Neural progenitor cell (in vitro differentiated cells): Measurements from ENCODE around the gene LDAH. TPM values are rescaled to one million over a fixed set of nuclear protein-coding genes. Genes with fewer than 3 reads are reported as not detected.

ENCODE experiments used
- DNase-seq: peaks from one replicate; pipeline ENCODE4 v3.0.0-alpha.2; 2016; ENCODE audit warnings: low spot score
- H2AFZ ChIP-seq: fragments of 200-600 bp; sonication (generic); replicated peaks from 2 replicates; pipeline ENCODE4 v1.6.1; 2016; ENCODE audit warnings: antibody characterized with exemption
- H3F3A ChIP-seq: fragments of 200-600 bp; sonication (generic); 2 replicates; pipeline ENCODE4 v1.6.1; 2016; ENCODE audit warnings: antibody characterized with exemption, low read depth
- H3K27ac ChIP-seq: fragments of 200-600 bp; sonication (generic); 2 replicates; pipeline ENCODE4 v1.5.1; 2016; ENCODE audit warnings: mild to moderate bottlenecking
- H3K27me3 ChIP-seq: fragments of 200-600 bp; sonication (generic); 2 replicates; pipeline ENCODE4 v1.6.1; 2016; ENCODE audit warnings: mild to moderate bottlenecking, moderate library complexity
- H3K36me3 ChIP-seq: fragments of 200-600 bp; sonication (generic); 2 replicates; pipeline ENCODE4 v1.5.1; 2016
- H3K4me1 ChIP-seq: fragments of 200-600 bp; sonication (generic); 2 replicates; pipeline ENCODE4 v1.6.1; 2016; ENCODE audit warnings: mixed run types
- H3K4me2 ChIP-seq: fragments of 200-600 bp; sonication (generic); 2 replicates; pipeline ENCODE4 v1.6.1; 2016
- H3K4me3 ChIP-seq: fragments of 200-600 bp; sonication (generic); 2 replicates; pipeline ENCODE4 v1.5.1; 2016
- H3K79me2 ChIP-seq: fragments of 200-600 bp; sonication (generic); 2 replicates; pipeline ENCODE4 v1.6.1; 2016; ENCODE audit warnings: low read depth
- H3K9ac ChIP-seq: fragments of 200-600 bp; sonication (generic); 2 replicates; pipeline ENCODE4 v1.6.1; 2016
- H3K9me3 ChIP-seq: fragments of 200-600 bp; sonication (generic); 2 replicates; pipeline ENCODE4 v1.5.1; 2016; ENCODE audit warnings: low read depth
- H4K20me1 ChIP-seq: fragments of 200-600 bp; sonication (generic); 2 replicates; pipeline ENCODE4 v1.6.1; 2016; ENCODE audit warnings: low read depth
- H3K27ac Mint-ChIP-seq: 3 replicates; pipeline ENCODE4 v1.8.0; 2021; ENCODE audit warnings: mixed read lengths
- H3K27me3 Mint-ChIP-seq: 2 replicates; pipeline ENCODE4 v1.8.0; 2022; ENCODE audit warnings: low read depth, mild to moderate bottlenecking, inconsistent platforms, moderate library complexity, mixed read lengths; ENCODE audit not compliant: insufficient read depth
- H3K36me3 Mint-ChIP-seq: 3 replicates; pipeline ENCODE4 v1.8.0; 2021; ENCODE audit warnings: mixed read lengths
- H3K4me1 Mint-ChIP-seq: 3 replicates; pipeline ENCODE4 v1.8.0; 2021; ENCODE audit warnings: mixed read lengths
- H3K4me3 Mint-ChIP-seq: 3 replicates; pipeline ENCODE4 v1.8.0; 2021; ENCODE audit warnings: mild to moderate bottlenecking, moderate library complexity, mixed read lengths
- H3K9me3 Mint-ChIP-seq: 3 replicates; pipeline ENCODE4 v1.8.0; 2020; ENCODE audit warnings: mixed read lengths
- EZH2 ChIP-seq: fragments of 200-600 bp; sonication (generic); IDR thresholded peaks from 2 replicates; pipeline ENCODE4 v1.6.1; 2017; ENCODE audit warnings: antibody characterized with exemption, mild to moderate bottlenecking, moderate library complexity
- EZH2phosphoT487 ChIP-seq: fragments of 200-600 bp; sonication (generic); IDR thresholded peaks from 2 replicates; pipeline ENCODE4 v1.6.1; 2017; ENCODE audit warnings: antibody characterized with exemption
- total RNA-seq: library from RNA; depleted of rRNA; stranded (reverse); fragments of >200 nt; gene quantifications from 2 replicates; pipeline ENCODE4 v1.2.3, GENCODE V29; 2015; ENCODE audit warnings: low replicate concordance
- TF ChIP-seq, protein P1 (sequence below): fragments of 200-600 bp; sonication (generic); IDR thresholded peaks from 2 replicates; pipeline ENCODE4 v1.5.1; 2017; ENCODE audit warnings: antibody characterized with exemption, mild to moderate bottlenecking

The LDAH gene
- total RNA-seq, 1 donor from 2014 or later, result 45.2 TPM

DNA sequence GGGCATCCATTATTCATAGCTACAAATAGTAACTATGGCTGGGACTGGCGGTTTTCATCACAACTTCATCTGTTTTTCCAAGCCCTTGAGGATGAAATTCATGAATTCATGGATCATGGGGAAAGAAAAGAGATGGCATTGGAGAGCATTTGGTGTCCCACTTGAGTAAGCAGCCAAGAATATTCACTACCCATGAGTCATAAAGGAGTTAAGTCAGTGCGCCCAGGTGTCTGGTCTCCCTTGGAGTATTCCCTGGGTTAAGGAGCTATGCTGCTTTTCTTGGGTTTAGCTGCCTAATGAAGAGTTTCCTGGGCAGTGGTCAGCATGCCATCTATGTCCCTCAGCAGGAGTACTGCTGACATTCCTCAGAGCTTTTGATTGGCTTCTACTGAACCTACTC lies 21.3 kb upstream of the LDAH start:
- H3K27me3 Mint-ChIP-seq, result no peaks in the 10 kb centered on the region
- Histone ChIP-seq H3K27ac (no peak overlapping the region), H3K4me3 (no peak overlapping the region), H3K4me1 (no peaks in the 10 kb centered on the region), H3K79me2 (no peaks in the 10 kb centered on the region), H4K20me1 (no peaks in the 10 kb centered on the region), H3F3A (no peaks in the 10 kb centered on the region), H2AFZ (no peak overlapping the region), H3K9ac (no peak overlapping the region), H3K4me2 (no peak overlapping the region), H3K36me3 (no peaks in the 10 kb centered on the region), H3K27me3 (peaks cover 72% of the 10 kb centered on the region), H3K9me3 (no peaks in the 10 kb centered on the region)
- no peaks in the 10 kb centered on the region for H3K9me3 Mint-ChIP-seq
- TF ChIP-seq EZH2phosphoT487, result no peak
- TF ChIP-seq, protein P1, sequence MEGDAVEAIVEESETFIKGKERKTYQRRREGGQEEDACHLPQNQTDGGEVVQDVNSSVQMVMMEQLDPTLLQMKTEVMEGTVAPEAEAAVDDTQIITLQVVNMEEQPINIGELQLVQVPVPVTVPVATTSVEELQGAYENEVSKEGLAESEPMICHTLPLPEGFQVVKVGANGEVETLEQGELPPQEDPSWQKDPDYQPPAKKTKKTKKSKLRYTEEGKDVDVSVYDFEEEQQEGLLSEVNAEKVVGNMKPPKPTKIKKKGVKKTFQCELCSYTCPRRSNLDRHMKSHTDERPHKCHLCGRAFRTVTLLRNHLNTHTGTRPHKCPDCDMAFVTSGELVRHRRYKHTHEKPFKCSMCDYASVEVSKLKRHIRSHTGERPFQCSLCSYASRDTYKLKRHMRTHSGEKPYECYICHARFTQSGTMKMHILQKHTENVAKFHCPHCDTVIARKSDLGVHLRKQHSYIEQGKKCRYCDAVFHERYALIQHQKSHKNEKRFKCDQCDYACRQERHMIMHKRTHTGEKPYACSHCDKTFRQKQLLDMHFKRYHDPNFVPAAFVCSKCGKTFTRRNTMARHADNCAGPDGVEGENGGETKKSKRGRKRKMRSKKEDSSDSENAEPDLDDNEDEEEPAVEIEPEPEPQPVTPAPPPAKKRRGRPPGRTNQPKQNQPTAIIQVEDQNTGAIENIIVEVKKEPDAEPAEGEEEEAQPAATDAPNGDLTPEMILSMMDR, result no peak
- TF ChIP-seq EZH2, result no peak
- H3K4me3 Mint-ChIP-seq, result no peak overlapping the region
- H3K36me3 Mint-ChIP-seq, result no peaks in the 10 kb centered on the region
- no peak overlapping the region for H3K27ac Mint-ChIP-seq
- H3K4me1 Mint-ChIP-seq, result no peaks in the 10 kb centered on the region
- DNase-seq, result no peak

DNA sequence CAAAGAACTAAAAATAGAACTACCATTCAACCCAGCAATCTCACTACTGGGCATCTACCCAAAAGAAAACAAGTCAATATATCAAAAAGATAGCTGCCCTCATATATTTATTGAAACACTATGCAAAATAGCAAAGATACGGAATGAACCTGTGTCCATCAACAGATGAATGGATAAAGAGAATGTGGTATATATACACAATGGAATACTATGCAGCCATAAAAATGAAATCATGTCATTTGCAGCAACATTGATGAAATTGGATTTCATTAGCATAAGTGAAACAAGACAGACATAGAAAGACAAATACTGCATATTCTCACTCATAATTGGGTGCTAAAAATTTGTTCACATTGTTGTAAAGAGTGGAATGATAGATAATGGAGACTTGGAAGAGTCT lies 16.2 kb upstream of the LDAH start:
- Histone ChIP-seq H3F3A (no peaks in the 10 kb centered on the region), H2AFZ (no peak overlapping the region), H3K9ac (no peak overlapping the region), H4K20me1 (no peaks in the 10 kb centered on the region), H3K4me1 (no peaks in the 10 kb centered on the region), H3K27me3 (peaks cover 57% of the 10 kb centered on the region), H3K27ac (no peak overlapping the region), H3K79me2 (no peaks in the 10 kb centered on the region), H3K9me3 (no peaks in the 10 kb centered on the region), H3K36me3 (no peaks in the 10 kb centered on the region), H3K4me2 (no peak overlapping the region), H3K4me3 (no peak overlapping the region)
- Mint-ChIP-seq H3K9me3 (no peaks in the 10 kb centered on the region), H3K27ac (no peak overlapping the region), H3K36me3 (no peaks in the 10 kb centered on the region), H3K27me3 (no peaks in the 10 kb centered on the region), H3K4me1 (no peaks in the 10 kb centered on the region), H3K4me3 (no peak overlapping the region)
- TF ChIP-seq EZH2 (no peak), EZH2phosphoT487 (no peak)
- TF ChIP-seq, protein P1, result no peak
- DNase-seq, result no peak

DNA sequence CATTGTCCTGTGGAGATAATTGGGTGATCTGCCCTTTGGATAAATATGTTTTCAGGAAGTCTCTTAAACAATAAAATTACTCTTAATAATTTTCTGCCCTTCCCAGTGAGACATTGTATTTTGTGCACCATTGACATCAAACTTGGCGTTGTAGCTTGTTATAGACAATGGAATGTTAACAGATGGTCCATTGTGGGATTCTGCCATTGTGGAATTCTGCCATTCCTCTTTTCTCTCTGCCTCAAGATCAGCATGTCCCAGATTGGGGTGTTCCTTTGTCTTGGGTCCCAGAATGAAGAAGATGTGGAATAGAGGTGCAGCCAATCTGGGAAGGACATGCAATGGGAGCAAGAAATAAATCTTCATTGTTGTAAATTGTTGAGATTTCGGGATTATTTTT lies 15.1 kb upstream of the LDAH start:
- no peaks in the 10 kb centered on the region for H3F3A ChIP-seq
- peaks cover 52% of the 10 kb centered on the region for H3K27me3 ChIP-seq
- no peak for TF ChIP-seq EZH2
- TF ChIP-seq, protein P1, result no peak
- TF ChIP-seq EZH2phosphoT487, result no peak
- Mint-ChIP-seq H3K4me1 (no peaks in the 10 kb centered on the region), H3K27me3 (no peaks in the 10 kb centered on the region), H3K4me3 (no peak overlapping the region), H3K27ac (no peak overlapping the region), H3K9me3 (no peaks in the 10 kb centered on the region), H3K36me3 (no peaks in the 10 kb centered on the region)
- H3K9ac ChIP-seq, result no peak overlapping the region
- H3K36me3 ChIP-seq, result no peaks in the 10 kb centered on the region
- H3K79me2 ChIP-seq, result no peaks in the 10 kb centered on the region
- DNase-seq, result no peak
- H3K4me1 ChIP-seq, result no peaks in the 10 kb centered on the region
- no peak overlapping the region for H3K27ac ChIP-seq
- H3K9me3 ChIP-seq, result no peaks in the 10 kb centered on the region
- no peak overlapping the region for H3K4me2 ChIP-seq
- H4K20me1 ChIP-seq, result no peaks in the 10 kb centered on the region
- no peak overlapping the region for H3K4me3 ChIP-seq
- no peak overlapping the region for H2AFZ ChIP-seq

DNA sequence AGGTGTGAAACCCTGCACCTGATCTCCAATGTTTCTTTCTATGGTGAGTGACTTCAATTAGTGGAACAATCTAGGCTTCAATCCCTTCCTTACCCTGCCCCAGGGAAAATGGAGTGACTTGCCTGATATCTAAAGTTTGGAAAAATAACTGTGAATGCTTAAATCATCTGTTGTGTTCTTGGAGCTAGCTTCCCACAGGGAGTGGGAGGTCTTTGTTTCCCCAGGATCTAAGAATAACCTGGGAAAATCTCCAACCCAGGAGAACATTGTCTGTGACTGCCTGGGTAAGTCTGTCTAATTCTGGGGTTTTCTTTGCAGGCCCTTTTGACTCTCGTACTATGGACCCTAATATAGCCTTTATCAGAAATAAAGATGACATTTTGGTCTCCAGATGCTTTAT lies 13.6 kb upstream of the LDAH start:
- no peak overlapping the region for H3K4me3 ChIP-seq
- H3K79me2 ChIP-seq, result no peaks in the 10 kb centered on the region
- H4K20me1 ChIP-seq, result no peaks in the 10 kb centered on the region
- H3K36me3 Mint-ChIP-seq, result no peaks in the 10 kb centered on the region
- H3K9me3 Mint-ChIP-seq, result no peaks in the 10 kb centered on the region
- no peak for TF ChIP-seq EZH2
- TF ChIP-seq, protein P1, result no peak
- no peak overlapping the region for H3K27ac ChIP-seq
- no peak overlapping the region for H2AFZ ChIP-seq
- no peak for DNase-seq
- H3K9me3 ChIP-seq, result no peaks in the 10 kb centered on the region
- H3K4me3 Mint-ChIP-seq, result no peak overlapping the region
- H3K36me3 ChIP-seq, result no peaks in the 10 kb centered on the region
- H3K4me2 ChIP-seq, result no peak overlapping the region
- no peak overlapping the region for H3K9ac ChIP-seq
- peaks cover 55% of the 10 kb centered on the region for H3K27me3 ChIP-seq
- no peaks in the 10 kb centered on the region for H3K27me3 Mint-ChIP-seq
- H3K4me1 ChIP-seq, result no peaks in the 10 kb centered on the region
- H3F3A ChIP-seq, result no peaks in the 10 kb centered on the region
- H3K27ac Mint-ChIP-seq, result no peak overlapping the region
- H3K4me1 Mint-ChIP-seq, result no peaks in the 10 kb centered on the region
